HG03457 (cell line): Measurements from ENCODE around the gene BBOF1.

ENCODE experiments used
- ATAC-seq: cut with Tn5 transposase; IDR thresholded peaks from one replicate; pipeline ENCODE4 v1.9.1; 2021; ENCODE audit warnings: moderate number of reproducible peaks; ENCODE audit not compliant: unreplicated experiment

BBOF1 gene

DNA sequence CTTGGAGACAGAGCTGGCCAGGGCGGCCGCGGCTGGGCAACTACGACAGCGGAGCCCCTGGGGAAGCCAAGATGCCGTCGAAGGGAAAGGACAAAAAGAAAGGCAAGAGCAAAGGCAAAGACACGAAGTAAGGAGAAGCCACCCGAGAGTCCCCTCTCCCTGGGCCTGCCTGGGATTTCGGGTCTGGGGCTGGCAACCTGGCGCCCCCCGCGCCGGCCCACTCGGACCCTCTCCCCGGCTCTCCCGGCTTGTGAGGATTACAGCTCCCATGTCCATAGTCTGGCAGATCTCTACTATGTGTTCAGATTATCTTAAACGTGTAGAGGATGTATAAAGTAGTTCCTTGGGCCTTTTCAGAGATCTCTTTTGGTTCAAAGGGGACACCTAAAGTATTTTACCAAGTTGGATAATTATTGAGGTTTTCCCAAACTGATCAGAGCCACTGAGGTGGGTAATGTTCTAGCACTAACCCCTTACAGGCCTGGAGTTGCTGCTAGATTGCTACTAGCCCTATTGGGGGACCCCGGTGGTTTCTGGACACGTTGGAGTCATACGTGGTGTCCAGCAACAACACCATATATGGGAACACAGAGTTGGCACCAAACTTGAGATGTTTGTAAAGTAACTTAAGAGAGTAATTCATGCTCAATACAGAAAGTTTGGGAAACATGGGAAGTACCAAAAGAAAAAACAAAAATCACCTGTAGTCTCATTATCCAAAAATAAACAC lies 424 bp downstream of the BBOF1 start:
- no peak for ATAC-seq

DNA sequence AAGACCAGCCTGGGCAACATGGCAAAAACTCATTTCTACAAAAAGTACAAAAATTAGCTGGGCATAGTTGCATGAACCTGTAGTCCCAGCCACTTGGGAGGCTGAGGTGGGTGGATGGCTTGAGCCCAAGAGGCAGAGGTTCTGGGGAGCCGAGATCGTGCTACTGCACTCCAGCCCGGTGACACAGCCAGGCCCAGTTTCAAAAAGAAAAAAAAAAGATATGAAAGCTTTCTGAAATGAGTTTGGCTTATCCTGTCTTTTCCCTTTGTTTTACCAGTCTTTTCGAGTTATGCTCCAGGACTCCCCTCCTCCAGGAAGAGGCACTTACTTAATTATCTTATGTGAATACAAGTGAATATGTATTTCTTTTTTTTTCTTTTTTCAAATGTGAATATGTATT lies 3.2 kb downstream of the BBOF1 start:
- ATAC-seq = no peak

DNA sequence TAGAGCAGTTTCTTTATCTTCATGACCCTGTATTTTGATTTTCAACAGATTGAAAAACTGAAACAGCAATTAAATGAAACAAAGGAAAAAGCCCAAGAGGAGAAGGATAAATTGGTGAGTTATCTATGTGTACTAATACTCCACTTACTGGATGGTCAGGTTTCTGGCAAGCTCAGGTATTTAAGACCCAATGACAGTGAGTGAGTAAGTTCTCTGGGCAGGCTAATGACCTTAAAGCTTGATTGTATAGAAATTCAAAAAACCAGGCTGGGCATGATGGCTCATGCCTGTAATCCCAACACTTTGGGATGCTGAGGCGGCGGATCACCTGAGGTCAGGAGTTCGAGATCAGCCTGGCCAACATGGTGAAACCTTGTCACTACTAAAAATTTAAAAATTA lies 10.0 kb downstream of the BBOF1 start:
- ATAC-seq = no peak

GRCh38 chr14:74034572-74034971 lies 15.4 kb downstream of the BBOF1 start:
- no peak for ATAC-seq

DNA sequence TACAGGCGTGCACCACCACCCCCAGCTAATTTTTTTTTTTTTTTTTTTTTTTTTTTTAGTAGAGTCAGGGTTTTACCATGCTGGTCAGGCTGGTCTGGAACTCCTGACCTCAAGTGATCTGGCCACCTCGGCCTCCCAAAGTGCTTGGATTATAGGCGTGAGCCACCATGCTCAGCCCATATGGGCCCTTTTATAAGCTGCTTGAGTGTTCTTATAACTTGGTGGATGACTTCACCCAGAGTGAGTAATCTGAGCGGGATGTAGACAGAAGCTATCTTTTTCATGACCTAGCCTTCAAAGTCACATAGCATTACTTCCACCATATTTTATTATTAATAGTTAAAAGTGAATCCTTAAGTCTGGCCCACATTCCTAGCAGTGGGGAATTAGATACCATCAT lies 16.4 kb downstream of the BBOF1 start:
- ATAC-seq = no peak

DNA sequence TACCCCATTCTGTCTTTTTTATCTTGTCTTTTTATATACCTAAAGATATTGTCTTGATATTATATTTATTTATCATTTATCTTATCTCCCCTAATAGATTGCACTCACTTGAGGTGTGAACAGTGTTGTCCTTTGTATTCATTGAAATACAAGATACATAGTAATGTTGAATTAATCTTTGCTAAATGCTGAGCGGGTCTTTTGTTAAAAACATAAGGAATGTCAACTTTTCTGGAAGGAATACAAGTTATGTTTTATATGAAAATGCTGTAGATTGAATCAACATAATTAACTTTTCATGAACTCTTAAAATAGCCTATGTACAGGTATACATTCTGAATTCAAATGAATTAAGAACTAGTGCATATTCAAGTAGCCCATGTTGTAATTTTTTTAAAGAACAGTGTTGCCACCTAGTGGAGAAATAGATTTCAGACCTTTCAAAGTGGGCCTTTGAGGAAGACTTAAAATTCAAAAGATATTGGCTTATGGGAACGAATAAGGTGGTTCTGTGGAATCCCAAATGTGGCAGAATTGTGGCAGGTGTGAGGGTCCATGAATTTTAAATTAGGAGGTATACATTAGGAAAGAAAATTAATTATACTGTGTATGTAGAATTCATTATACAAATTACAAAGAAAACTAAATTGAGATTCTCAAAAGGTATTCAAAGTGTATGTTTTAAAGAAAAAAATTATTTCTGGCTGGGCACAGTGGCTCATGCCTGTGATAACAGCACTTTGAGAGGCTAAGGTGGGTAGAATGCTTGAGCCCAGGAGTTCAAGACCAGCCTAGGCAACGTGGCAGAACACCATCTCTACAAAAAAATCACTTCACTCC lies 19.1 kb downstream of the BBOF1 start:
- no peak for ATAC-seq

DNA sequence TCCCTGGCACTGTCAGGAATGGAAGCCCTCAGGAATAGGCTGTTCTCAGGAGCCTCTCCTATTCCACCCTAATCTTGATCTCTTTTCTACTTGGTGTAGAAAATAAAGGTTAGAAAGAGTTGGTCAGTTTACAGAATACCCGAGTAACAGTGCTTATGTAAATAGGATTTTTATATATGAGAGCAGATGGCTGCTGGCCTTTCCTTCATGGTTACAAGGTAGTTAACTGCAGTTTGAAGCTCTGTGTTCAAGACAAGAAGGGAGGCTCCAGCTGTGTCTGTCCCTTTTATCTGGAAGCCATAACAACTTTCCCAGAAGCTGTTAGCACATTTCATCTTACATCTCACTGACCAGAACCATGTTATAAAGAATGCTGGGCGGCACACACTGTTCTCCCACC lies 23.1 kb downstream of the BBOF1 start:
- ATAC-seq = no peak

GRCh38 chr14:74045522-74045921 lies 26.4 kb downstream of the BBOF1 start:
- no peak for ATAC-seq

DNA sequence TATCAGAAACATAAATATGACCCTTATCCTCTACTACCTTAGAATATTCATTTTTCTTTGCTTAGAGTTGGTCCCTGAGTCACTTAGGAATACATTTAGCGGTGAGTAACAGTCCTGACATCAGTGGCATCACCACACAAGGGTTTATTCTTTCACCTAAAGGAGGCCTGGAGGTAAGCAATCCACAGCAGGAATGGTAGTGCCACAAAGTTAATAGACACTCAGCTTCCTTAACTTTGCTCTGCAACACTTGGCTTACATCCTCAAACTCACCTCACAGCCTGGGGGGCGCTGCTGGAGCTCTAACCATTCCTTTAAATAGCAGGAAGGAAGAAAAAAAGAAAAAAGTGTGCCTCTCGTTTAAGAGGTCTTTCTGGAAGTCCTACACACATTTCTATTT lies 29.1 kb downstream of the BBOF1 start:
- no peak for ATAC-seq

DNA sequence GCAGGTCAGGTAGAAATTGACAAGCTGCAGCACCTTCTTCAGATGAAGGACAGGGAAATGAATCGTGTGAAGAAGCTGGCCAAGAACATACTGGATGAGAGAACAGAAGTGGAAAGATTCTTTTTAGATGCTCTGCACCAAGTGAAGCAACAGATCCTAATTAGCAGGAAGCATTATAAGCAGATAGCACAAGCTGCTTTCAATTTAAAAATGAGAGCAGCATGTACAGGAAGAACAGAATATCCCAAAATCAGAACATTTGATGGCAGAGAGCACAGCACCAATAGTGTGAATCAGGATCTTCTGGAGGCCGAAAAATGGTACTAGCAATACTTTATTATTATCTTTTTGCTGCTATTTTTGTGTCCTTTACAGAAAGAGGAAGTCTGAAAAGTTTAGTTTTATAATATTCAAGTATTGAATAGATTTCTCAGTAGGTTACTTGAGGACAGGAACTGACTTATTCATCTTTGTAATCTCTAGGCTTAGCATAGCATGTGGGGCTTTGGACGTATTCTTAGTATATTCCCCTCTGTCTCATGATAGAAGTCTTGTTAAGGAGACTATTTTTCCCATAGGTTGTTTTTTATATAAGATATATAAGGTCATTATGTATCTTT lies 30.8 kb downstream of the BBOF1 start:
- ATAC-seq = no peak

GRCh38 chr14:74062809-74063150 lies 43.6 kb downstream of the BBOF1 start:
- no peak for ATAC-seq

GRCh38 chr14:74064426-74064825 lies 45.3 kb downstream of the BBOF1 start:
- no peak for ATAC-seq

GRCh38 chr14:74064883-74065282 lies 45.7 kb downstream of the BBOF1 start:
- ATAC-seq = no peak

DNA sequence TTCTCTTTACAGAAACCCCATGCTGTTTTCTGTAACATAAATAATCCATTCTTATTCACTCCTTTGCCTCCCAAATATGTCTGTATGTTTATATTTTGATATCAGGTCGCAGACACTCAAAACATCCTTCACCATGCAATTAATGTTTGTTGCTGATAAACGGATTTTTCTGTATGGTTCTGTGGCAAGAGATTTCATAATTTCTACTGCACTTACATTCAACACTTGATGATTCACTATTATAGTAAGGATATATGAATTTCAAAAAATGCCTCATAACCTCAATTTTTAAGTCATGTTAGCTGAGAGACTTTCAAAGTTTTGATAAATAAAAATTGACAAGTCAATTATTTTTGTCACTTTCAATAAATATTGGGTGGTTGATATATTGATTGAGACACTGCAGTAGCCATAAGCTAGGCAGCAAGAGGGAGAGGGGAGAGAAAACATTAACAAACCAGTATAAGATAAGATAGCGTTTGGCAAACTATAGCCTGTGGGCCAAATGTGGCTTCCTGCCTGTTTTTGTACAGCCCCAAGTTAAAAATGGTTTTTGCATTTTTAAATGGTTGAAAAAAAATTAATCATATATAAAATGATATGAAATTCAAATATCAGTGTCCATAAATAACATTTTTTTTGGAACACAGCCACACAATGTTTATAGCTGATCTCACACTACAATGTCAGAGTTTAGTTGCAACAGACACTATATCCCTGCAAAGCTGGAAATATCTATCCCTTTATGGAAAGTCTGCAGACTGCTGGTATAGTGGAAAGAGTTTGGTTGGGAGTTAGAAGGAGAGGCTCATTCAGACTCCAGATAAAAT lies 46.8 kb downstream of the BBOF1 start:
- no peak for ATAC-seq

- ATAC-seq = no peak
Observed at GRCh38 chr14:74077401-74077800, 58.3 kb downstream of the BBOF1 start.

GRCh38 chr14:74080820-74081460 lies 61.8 kb downstream of the BBOF1 start:
- ATAC-seq = no peak

DNA sequence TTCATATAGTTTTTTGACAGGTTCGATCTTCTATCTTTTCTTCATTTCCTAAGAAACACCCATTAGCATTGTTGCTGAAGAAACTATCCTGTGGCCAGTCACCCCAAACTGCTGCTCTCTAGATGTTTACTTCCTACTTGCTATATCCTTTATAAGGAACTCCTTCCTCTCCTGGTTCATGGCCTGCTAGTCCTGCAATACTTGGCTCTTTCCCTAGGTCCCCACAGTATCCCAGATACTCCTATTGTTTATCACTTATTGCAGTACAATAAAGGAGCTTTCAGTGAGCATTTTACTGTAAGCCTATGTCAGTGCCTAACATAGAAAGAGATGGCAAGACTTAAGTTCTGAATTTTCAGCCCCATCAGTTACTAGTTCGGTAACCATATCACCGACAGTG lies 62.3 kb downstream of the BBOF1 start:
- ATAC-seq = no peak

GRCh38 chr14:74083161-74083560 lies 64.0 kb downstream of the BBOF1 start:
- no peak for ATAC-seq

DNA sequence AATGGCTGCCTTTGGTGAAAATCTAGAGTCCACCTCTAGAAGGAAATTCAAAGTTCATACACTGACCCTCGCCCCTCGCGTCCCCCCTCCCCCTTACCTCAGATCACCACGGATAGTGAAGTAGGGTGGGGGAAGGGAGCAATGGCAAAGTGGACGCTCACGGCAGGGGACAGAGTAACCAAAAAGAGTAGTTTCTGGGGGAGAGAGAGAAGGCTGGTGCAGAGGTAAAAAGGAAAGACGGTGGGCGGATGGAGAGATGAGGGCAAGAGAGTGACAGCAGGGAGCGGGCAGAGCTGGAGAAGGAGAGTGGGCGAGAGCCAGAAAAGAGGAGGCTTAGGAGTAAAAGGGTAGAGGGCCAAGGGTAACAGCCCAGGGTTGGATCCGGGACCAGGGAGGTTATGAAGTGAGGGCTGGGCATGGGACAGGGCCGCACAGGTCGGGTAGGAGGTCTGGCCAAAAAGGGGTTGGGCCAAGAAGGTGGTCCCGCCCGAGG lies 64.7 kb downstream of the BBOF1 start:
- no peak for ATAC-seq

DNA sequence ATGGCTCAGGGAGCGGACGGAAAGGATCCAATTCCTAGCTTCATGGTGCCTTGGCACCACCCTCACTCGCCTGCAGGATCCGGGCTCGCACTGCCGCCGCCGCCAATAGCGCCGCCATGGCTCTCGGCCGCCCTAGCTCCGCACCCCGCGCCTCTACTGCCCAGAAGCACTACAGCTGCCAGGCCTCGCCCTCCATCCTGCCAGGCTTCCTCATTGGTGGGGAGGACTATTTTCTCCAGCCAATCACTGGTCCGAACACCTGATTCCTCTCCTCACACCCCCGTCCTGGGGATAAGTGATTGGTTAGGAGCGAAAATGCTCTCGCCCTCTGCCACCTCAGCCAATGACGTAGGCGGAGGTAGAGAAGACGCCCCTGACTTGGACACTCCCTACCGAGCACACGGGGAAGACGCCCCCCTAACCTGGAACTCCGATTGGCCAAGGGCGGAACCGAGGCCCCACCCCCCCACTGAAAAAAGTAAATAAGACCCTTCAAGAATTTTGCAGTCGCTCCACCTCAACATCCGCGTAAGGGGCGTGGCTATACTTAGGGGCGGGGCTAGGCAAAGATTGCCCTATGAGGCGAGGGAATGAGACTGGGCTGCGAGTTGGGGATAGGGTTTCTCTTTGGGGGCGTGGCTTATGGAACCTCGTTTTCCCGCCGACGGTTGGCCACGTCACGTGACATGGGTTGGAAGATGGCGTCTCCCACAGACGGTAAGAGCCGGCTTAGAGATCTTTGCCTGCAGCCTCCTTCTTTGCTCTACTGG lies 65.3 kb downstream of the BBOF1 start, which contains the start of the genes ALDH6A1 and LIN52:
Gene ALDH6A1, minus strand, starts transcription at position 177 of the 770 bp plus-strand sequence. Its CDS starts 59 bp downstream, at position 118.
Gene LIN52, plus strand, starts transcription at position 680 of the 770 bp plus-strand sequence. Its CDS starts 19 bp downstream, at position 699.
- ATAC-seq = peak; percentile 83
